GM18858 (cell line): ENCODE measurements around the gene IRF2BP2.

Experiments
- ATAC-seq: cut with Tn5 transposase; IDR thresholded peaks from one replicate; pipeline ENCODE4 v1.9.1; 2021; ENCODE audit not compliant: unreplicated experiment

The IRF2BP2 gene

GRCh38 chr1:234585330-234586055 is 24.5 kb downstream of the IRF2BP2 start:
- no peak for ATAC-seq

DNA sequence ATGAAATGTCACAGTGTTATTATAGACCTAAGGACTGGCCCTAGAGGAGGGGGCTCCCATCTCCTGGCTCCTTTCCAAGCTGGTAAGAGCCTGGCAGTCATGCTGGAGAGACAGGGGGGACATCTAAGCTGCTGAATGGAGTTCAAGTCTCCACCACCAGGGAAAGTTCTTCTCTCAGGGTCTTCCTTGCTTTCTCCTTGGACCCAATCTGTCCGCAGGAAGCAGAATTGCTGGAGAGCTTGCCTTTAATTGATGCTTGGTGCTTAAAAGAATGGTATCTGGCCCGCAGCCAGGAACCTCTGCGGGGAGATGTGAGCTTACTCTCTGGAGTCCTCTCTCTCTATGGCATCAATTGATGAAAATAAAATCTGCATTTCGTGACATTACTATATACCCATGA is 25.1 kb downstream of the IRF2BP2 start:
- ATAC-seq, result no peak

GRCh38 chr1:234584420-234584805 is 25.6 kb downstream of the IRF2BP2 start:
- ATAC-seq, result no peak

GRCh38 chr1:234583755-234584419 is 26.1 kb downstream of the IRF2BP2 start:
- ATAC-seq, result no peak

DNA sequence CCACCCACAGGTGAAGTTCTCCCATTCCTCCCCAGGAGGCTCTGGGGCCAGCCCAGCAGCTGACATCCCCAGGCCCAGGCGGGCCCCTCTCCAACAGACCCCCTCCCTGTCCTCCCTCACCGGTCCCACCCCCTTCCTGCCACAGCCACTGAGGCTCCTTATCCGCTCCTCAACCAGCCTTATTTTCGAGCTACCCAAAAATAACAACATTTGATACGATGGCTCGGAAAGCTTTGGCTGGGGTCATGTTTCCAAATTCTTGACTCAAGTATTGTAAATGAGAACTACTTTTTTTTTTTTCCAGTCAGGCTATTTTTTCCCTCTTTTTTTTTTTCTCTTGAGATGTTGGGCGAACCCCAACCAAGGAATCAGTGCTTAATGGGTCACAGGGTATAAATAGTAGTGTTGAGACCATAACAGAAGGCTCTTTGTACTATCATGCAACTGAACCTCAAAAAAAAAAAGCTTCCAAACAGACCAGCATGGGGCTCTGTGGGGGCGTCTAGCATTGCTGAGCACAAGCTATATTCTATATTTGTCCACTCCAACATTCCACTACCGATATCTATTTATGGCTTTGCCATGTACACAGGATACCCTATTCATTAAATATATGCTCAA is 27.2 kb downstream of the IRF2BP2 start:
- ATAC-seq, result no peak

- no peak for ATAC-seq
Measured at GRCh38 chr1:234582186-234582585, 27.8 kb downstream of the IRF2BP2 start.

GRCh38 chr1:234581063-234581714 is 28.8 kb downstream of the IRF2BP2 start:
- ATAC-seq, result no peak

DNA sequence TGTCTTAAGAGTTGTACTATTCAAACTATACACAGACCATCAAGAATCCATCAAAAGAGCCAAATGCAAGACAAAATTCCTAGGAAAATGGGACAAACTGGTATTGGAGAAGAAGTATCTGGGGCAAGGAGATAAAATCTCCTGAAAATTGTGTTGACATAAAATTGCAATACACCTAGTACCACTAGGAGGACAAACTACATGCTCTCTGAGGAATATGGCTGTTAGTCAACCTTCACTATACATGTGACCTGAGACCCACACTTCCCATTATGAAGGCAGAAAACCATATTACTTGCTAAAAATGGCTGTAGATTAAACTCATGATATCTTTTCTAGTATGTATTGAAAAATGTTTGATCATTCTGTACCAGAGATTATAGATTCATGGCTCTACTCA is 30.0 kb downstream of the IRF2BP2 start:
- ATAC-seq, result no peak

DNA sequence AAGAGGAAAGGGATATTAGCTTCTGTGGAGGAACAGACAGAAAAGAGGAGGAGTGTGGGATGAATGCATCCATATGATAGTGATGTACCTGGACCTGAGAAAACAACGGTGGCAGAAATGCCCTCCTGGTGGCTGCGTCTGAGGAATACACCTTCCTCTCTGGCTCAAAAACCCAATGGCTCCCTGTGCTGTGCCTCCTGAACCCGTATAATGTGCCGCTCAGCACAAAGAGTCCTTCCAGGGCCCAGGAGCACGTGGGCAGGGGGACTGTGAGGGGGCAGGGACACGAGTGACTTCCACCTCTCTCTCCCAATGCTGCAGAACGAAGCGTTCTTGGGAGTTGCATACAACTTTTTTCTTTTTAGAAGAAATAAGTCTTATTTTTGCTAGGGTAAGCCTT is 31.2 kb downstream of the IRF2BP2 start:
- ATAC-seq, result no peak

- ATAC-seq, result no peak
Measured at GRCh38 chr1:234578087-234578486, 31.9 kb downstream of the IRF2BP2 start.

- ATAC-seq, result no peak
Measured at GRCh38 chr1:234573711-234574299, 36.2 kb downstream of the IRF2BP2 start.

DNA sequence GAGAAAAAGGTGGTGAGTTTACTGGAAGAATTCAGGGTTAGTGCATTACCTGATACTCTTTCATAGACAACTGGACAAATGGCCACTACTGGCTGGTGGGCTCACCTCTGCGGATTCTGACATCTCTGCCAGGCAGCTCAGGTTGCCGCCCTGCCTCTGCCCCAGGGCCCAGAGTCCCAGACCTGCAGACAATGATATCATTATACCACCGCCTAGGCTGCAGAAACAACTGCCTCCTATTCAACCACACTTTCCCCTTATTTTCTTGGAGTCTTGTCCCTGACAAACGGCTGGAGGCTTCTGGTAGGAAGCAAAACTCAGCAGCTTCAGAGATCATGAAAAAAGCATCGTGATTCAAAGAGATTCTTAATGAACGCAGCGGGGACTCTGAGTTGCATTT is 37.0 kb downstream of the IRF2BP2 start:
- no peak for ATAC-seq

GRCh38 chr1:234571702-234572101 is 38.3 kb downstream of the IRF2BP2 start:
- ATAC-seq, result no peak

DNA sequence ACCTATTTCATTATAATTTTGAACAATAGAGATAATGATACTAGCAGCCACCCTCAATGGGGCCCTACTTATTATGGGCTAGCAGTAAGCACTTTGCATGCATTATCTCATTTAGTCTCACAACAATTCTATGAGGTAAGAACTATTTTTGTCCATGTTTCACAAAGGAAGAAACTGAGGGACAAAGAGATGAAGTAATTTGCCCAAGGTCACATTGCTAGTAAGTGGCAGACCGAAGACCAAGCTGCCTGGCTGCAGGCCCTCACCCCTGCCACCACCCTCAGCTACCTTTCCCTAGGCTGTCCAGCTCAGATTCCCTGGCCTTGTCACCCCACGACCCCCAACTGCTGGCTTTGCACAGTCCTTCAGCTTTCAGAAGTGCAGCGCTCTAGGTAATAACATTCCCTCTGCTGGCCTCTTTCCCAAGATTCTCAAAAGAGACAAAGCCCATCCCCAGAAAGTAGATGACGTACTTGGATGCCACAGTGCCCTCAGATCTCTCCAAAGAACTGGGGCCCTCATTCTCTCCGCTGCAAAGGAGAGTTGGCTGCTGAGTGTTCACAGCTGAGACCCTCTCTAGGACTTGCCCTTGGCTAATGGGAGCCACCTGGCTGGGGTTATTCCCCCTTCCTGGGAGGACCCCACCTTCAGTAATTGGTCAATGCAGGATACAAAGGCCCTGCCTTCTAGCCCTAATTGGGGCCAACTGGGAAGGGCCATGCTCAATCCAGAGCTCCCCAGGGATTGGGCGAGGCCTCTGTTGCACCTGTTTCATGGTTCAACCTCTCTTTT is 39.5 kb downstream of the IRF2BP2 start:
- no peak for ATAC-seq

GRCh38 chr1:234568345-234568744 is 41.6 kb downstream of the IRF2BP2 start:
- ATAC-seq, result no peak

GRCh38 chr1:234565132-234565531 is 44.8 kb downstream of the IRF2BP2 start:
- ATAC-seq, result no peak

GRCh38 chr1:234564035-234565029 is 45.6 kb downstream of the IRF2BP2 start:
- ATAC-seq, result no peak

- ATAC-seq, result no peak
Measured at GRCh38 chr1:234562334-234562733, 47.6 kb downstream of the IRF2BP2 start.

DNA sequence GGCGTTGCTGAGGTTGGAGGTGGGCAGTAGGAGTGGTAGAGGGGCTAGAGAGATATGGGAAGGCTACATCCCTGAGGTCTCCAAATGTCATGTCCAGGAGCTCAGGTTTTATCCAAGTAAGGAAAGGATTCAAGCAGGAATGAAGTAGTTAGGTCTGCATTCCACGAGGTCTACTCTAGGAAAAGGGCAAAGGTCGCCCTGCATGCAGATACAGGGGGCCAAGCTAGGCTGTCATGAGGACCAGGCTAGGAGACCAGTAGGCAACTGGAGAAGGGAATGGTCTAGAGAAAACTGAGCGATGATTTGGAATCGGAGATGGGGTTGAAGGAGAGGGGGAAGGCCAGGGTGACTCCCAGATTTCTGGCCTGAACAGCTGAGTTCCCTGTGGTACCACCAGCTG is 48.7 kb downstream of the IRF2BP2 start:
- no peak for ATAC-seq
